ENCODE data around the gene EPAS1.

EPAS1 gene

DNA sequence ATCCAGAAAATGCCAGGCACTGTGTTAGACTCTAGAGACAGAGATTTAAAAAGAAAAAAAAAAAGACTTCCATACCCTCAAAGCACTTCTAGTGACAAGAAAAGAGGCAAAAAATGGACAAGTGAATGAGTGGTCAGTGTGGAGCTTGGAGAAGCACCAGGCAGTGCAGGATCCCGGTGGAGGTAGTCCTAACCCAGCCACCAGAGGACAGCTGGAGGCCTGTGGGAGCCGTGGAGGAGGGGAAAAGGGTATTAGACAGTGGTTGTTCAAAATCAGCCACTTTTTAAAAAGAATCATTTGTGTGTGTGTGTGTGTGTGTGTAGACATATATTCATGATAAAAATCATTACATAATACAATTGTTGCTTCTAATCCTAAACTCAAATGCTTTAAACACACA, 32.8 kb upstream of the EPAS1 start:
- Histone ChIP-seq H3K9ac (ENCODE audit: low read length) (no peak overlapping the region), H3K36me3 (replicated peaks; ENCODE audit: insufficient read depth, low read length) (no peaks in the 10 kb centered on the region), H3K27ac (ENCODE audit: low read length) (no peak overlapping the region; the same call in 1 of the 2 replicates), H3K9me3 (replicated peaks; ENCODE audit: insufficient read depth, low read length) (no peaks in the 10 kb centered on the region), H4K20me1 (ENCODE audit: insufficient read depth, low read length) (no peaks in the 10 kb centered on the region), H3K4me1 (ENCODE audit: low read length) (peaks cover 19% of the 10 kb centered on the region), H2AFZ (ENCODE audit: low read length) (no peak overlapping the region), H3K79me2 (ENCODE audit: low read length) (no peaks in the 10 kb centered on the region), H3F3A (ENCODE audit: insufficient read depth, low read length) (no peaks in the 10 kb centered on the region), H3K27me3 (replicated peaks; ENCODE audit: insufficient read depth, low read length) (no peaks in the 10 kb centered on the region), H3K9me2 (replicated peaks; ENCODE audit: insufficient read depth, low read length) (no peaks in the 10 kb centered on the region), H3K4me3 (ENCODE audit: low read length) (no peak overlapping the region), H3K4me2 (ENCODE audit: low read depth, low read length) (peak overlapping the region; percentile 10; the same call in 1 of the 2 replicates)
- no peak for DNase-seq
- TF ChIP-seq, protein P1, sequence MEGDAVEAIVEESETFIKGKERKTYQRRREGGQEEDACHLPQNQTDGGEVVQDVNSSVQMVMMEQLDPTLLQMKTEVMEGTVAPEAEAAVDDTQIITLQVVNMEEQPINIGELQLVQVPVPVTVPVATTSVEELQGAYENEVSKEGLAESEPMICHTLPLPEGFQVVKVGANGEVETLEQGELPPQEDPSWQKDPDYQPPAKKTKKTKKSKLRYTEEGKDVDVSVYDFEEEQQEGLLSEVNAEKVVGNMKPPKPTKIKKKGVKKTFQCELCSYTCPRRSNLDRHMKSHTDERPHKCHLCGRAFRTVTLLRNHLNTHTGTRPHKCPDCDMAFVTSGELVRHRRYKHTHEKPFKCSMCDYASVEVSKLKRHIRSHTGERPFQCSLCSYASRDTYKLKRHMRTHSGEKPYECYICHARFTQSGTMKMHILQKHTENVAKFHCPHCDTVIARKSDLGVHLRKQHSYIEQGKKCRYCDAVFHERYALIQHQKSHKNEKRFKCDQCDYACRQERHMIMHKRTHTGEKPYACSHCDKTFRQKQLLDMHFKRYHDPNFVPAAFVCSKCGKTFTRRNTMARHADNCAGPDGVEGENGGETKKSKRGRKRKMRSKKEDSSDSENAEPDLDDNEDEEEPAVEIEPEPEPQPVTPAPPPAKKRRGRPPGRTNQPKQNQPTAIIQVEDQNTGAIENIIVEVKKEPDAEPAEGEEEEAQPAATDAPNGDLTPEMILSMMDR (IDR thresholded peaks at IDR 0.05; ENCODE audit: low read length): no peak
- TF ChIP-seq EZH2phosphoT487 (IDR thresholded peaks at IDR 0.05; ENCODE audit: low read length) (no peak), EZH2 (optimal IDR thresholded peaks at IDR 0.05; ENCODE audit: low read depth, low read length) (no peak)

DNA sequence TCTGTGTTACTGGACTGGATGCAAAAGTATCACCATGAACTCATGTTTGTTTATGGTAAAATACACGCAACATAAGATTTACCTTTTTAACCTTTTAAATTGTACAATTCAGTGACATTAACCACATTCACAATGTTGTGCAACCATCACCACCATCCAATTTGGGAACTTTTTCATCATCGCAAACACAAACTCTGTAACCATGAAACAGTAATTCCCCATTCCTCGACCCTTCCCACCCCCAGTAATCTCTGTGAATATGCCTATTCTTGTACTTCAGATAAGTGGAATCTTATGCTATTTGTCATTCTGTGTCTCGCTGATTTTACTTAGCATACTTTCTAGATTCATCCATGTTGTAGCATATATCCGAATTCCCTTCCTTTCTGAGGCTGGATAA, 31.1 kb upstream of the EPAS1 start:
- no peak overlapping the region for H3K4me2 ChIP-seq (ENCODE audit: low read depth, low read length)
- DNase-seq: no peak
- TF ChIP-seq EZH2 (optimal IDR thresholded peaks at IDR 0.05; ENCODE audit: low read depth, low read length) (no peak), EZH2phosphoT487 (IDR thresholded peaks at IDR 0.05; ENCODE audit: low read length) (no peak)
- TF ChIP-seq, protein P1 (IDR thresholded peaks at IDR 0.05; ENCODE audit: low read length): no peak
- no peak overlapping the region for H3K27ac ChIP-seq (ENCODE audit: low read length)
- H3K27me3 ChIP-seq (replicated peaks; ENCODE audit: insufficient read depth, low read length): no peaks in the 10 kb centered on the region
- H3K79me2 ChIP-seq (ENCODE audit: low read length): no peaks in the 10 kb centered on the region
- H2AFZ ChIP-seq (ENCODE audit: low read length): no peak overlapping the region
- H3K36me3 ChIP-seq (replicated peaks; ENCODE audit: insufficient read depth, low read length): no peaks in the 10 kb centered on the region
- no peak overlapping the region for H3K4me3 ChIP-seq (ENCODE audit: low read length)
- H4K20me1 ChIP-seq (ENCODE audit: insufficient read depth, low read length): no peaks in the 10 kb centered on the region
- H3K9me3 ChIP-seq (replicated peaks; ENCODE audit: insufficient read depth, low read length): no peaks in the 10 kb centered on the region
- no peaks in the 10 kb centered on the region for H3K9me2 ChIP-seq (replicated peaks; ENCODE audit: insufficient read depth, low read length)
- H3K4me1 ChIP-seq (ENCODE audit: low read length): peaks cover 25% of the 10 kb centered on the region
- no peaks in the 10 kb centered on the region for H3F3A ChIP-seq (ENCODE audit: insufficient read depth, low read length)
- H3K9ac ChIP-seq (ENCODE audit: low read length): no peak overlapping the region

DNA sequence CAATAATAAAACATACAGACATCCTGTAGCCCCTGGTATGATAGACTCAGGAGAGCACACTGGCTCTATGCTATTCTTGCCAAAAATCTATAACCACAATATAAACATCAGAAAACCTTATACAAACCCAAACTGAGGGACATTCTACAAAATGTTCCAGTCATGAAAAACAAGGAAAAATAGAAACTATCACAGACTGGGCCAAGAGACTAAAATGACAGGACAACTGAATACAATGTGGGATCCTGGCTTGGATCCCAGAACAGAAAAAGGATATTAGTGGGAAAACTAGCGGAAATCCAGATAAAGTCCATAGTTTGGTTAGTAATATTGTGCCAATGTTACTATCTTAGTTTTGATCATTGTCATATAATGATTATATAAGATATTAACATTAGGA, 29.6 kb upstream of the EPAS1 start:
- Histone ChIP-seq H2AFZ (ENCODE audit: low read length) (no peak overlapping the region; the same call in 1 of the 2 replicates), H3K27ac (ENCODE audit: low read length) (no peak overlapping the region), H3K36me3 (replicated peaks; ENCODE audit: insufficient read depth, low read length) (no peaks in the 10 kb centered on the region), H4K20me1 (ENCODE audit: insufficient read depth, low read length) (no peaks in the 10 kb centered on the region), H3K9me2 (replicated peaks; ENCODE audit: insufficient read depth, low read length) (no peaks in the 10 kb centered on the region), H3K4me2 (ENCODE audit: low read depth, low read length) (peak overlapping the region; percentile 56; the same call in 1 of the 2 replicates), H3K9ac (ENCODE audit: low read length) (no peak overlapping the region), H3F3A (ENCODE audit: insufficient read depth, low read length) (no peaks in the 10 kb centered on the region), H3K4me1 (ENCODE audit: low read length) (peaks cover 25% of the 10 kb centered on the region), H3K9me3 (replicated peaks; ENCODE audit: insufficient read depth, low read length) (no peaks in the 10 kb centered on the region), H3K4me3 (ENCODE audit: low read length) (no peak overlapping the region), H3K27me3 (replicated peaks; ENCODE audit: insufficient read depth, low read length) (no peaks in the 10 kb centered on the region), H3K79me2 (ENCODE audit: low read length) (no peaks in the 10 kb centered on the region)
- DNase-seq: no peak
- TF ChIP-seq, protein P1 (IDR thresholded peaks at IDR 0.05; ENCODE audit: low read length): no peak
- TF ChIP-seq EZH2 (optimal IDR thresholded peaks at IDR 0.05; ENCODE audit: low read depth, low read length): no peak
- no peak for TF ChIP-seq EZH2phosphoT487 (IDR thresholded peaks at IDR 0.05; ENCODE audit: low read length)

Data from MM.1S (cell line).